Suprapubic skin (tissue), 4 donors: ENCODE data around the gene LRRC32. TPM values are rescaled to one million over a fixed set of nuclear protein-coding genes. Genes with fewer than 3 reads are reported as not detected.

Source experiments
- DNase-seq, 2 donors: peaks; one replicate each; pipeline ENCODE4 v3.0.0-alpha.2; 2019; ENCODE audit warnings: low spot score in 2 of 2
- H3K27ac ChIP-seq: fragments of 200-600 bp; sonication (generic); one replicate; pipeline ENCODE4 v1.5.1; 2019
- H3K27me3 ChIP-seq: fragments of 200-600 bp; sonication (generic); one replicate; pipeline ENCODE4 v1.5.1; 2019
- H3K36me3 ChIP-seq: fragments of 200-600 bp; sonication (generic); one replicate; pipeline ENCODE4 v1.5.1; 2019
- H3K4me1 ChIP-seq: fragments of 200-600 bp; sonication (generic); one replicate; pipeline ENCODE4 v1.5.1; 2019
- H3K4me3 ChIP-seq: fragments of 200-600 bp; sonication (generic); one replicate; pipeline ENCODE4 v1.5.1; 2019; ENCODE audit warnings: mild to moderate bottlenecking
- H3K9me3 ChIP-seq: fragments of 200-600 bp; sonication (generic); one replicate; pipeline ENCODE4 v1.5.1; 2019
- EP300 ChIP-seq: sonication (generic); formaldehyde crosslinking; IDR thresholded peaks from one replicate; pipeline ENCODE4 v1.6.1; 2017; ENCODE audit warnings: antibody characterized with exemption
- POLR2A ChIP-seq, 2 donors: fragments of 450-650 bp; IDR thresholded peaks; one replicate each; pipeline ENCODE4 v1.6.1; 2017; ENCODE audit warnings: antibody characterized with exemption in 2 of 2, mild to moderate bottlenecking in 2 of 2, moderate library complexity in 2 of 2
- POLR2AphosphoS5 ChIP-seq, 3 donors: sonication (generic); formaldehyde crosslinking; IDR thresholded peaks; one replicate each; pipeline ENCODE4 v1.6.1; 2017; ENCODE audit warnings: antibody characterized with exemption in 3 of 3
- WGBS: methylation state at CpG from one replicate; pipeline ENCODE4 v1.1.5; 2018; 5-methylcytosine and 5-hydroxymethylcytosine counted together
- total RNA-seq, 4 donors: library from RNA; depleted of rRNA; stranded (reverse); fragments of >200 nt; gene quantifications; one replicate each; pipeline ENCODE4 v1.1.0, GENCODE V29; 2016
- TF ChIP-seq, protein P1 (sequence below), 2 donors: fragments of 200-600 bp in 1 of 2; fragments of 450-650 bp in 1 of 2; sonication (generic) in 1 of 2; IDR thresholded peaks; one replicate each; pipeline ENCODE4 v1.5.1; 2016 to 2019; ENCODE audit warnings: antibody characterized with exemption in 2 of 2, mild to moderate bottlenecking in 1 of 2, moderate library complexity in 1 of 2

Gene LRRC32
- total RNA-seq, 4 donors from 2014 or later = 10.4 to 23.2 (median 17.5) TPM

DNA sequence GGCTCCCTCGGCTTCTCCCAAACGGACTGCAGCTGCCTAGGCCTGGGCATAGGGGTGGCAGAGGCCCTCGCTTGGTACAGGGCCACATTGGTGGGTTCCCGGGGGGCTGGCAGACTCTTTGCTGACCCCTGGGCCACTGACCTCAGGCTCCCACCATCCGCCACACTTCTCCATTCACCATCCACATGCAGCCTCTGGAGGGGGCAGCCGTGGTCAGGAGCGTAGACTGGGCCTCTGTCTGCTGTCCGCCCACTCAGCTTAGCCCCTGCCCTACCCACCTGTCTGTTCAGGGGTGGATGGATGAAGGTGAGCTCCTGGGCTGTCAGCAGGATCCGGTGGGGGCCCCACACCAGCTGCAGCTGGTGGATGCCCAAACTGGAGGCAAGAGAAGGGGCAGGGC lies 45.7 kb upstream of the LRRC32 start:
- H3K4me3 ChIP-seq = no peak overlapping the region
- no peaks in the 10 kb centered on the region for H3K9me3 ChIP-seq
- H3K27me3 ChIP-seq = no peaks in the 10 kb centered on the region
- no peak for DNase-seq
- no peak overlapping the region for H3K27ac ChIP-seq
- H3K4me1 ChIP-seq = no peaks in the 10 kb centered on the region
- no peaks in the 10 kb centered on the region for H3K36me3 ChIP-seq
- TF ChIP-seq POLR2AphosphoS5 (IDR thresholded peaks at IDR 0.05) = no peak
- no peak for TF ChIP-seq EP300
- TF ChIP-seq, protein P1, sequence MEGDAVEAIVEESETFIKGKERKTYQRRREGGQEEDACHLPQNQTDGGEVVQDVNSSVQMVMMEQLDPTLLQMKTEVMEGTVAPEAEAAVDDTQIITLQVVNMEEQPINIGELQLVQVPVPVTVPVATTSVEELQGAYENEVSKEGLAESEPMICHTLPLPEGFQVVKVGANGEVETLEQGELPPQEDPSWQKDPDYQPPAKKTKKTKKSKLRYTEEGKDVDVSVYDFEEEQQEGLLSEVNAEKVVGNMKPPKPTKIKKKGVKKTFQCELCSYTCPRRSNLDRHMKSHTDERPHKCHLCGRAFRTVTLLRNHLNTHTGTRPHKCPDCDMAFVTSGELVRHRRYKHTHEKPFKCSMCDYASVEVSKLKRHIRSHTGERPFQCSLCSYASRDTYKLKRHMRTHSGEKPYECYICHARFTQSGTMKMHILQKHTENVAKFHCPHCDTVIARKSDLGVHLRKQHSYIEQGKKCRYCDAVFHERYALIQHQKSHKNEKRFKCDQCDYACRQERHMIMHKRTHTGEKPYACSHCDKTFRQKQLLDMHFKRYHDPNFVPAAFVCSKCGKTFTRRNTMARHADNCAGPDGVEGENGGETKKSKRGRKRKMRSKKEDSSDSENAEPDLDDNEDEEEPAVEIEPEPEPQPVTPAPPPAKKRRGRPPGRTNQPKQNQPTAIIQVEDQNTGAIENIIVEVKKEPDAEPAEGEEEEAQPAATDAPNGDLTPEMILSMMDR (IDR thresholded peaks at IDR 0.05) = no peak
- TF ChIP-seq POLR2A (IDR thresholded peaks at IDR 0.05) = no peak
- no CpG with 5 or more reads among the region's 9 CpGs for WGBS

DNA sequence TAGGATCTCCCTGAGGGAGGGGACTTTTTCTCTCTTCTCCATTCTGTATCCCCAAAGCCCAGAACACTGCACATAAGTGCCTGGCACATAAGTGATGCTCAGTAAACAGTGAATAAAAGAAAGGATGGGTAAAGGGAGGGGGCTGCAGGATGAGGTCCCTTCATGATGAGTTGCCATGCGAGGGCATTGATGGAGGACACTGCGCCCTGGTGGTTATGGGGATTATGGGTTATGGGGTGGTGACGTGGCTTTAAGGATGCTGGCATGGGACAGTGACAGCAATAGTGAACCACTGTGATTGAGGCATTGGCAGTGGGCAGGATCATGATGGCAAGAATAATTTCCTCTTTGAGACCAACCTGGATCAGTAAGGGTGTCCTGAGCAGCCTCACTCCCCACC lies 43.9 kb upstream of the LRRC32 start:
- H3K9me3 ChIP-seq = no peaks in the 10 kb centered on the region
- H3K36me3 ChIP-seq = no peaks in the 10 kb centered on the region
- H3K4me3 ChIP-seq = no peak overlapping the region
- H3K27me3 ChIP-seq = no peaks in the 10 kb centered on the region
- 86% methylated on average over 3 of the region's 3 CpGs for WGBS
- no peak overlapping the region for H3K27ac ChIP-seq
- TF ChIP-seq, protein P1 (IDR thresholded peaks at IDR 0.05) = no peak
- no peak for TF ChIP-seq POLR2AphosphoS5 (IDR thresholded peaks at IDR 0.05)
- TF ChIP-seq POLR2A (IDR thresholded peaks at IDR 0.05) = no peak
- no peak for TF ChIP-seq EP300
- no peaks in the 10 kb centered on the region for H3K4me1 ChIP-seq
- no peak for DNase-seq

DNA sequence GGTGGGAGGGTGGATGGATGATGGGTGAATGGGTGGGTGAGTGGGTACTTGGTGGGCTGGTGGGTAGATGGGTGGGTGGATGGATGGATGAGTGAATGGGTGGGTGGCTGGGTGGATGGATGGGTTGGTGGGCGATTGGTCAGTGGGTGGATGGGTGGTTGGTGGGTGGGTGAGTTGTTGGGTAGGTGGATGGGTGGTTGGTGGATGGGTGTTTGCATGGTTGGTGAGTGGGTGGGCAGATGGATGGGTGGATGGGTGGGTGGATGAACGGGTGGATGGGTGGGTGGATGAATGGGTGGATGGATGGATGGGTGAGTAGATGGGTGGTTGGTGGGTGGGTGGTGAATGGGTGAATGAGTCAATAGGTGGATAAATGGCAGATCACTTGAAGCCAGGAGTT lies 43.0 kb upstream of the LRRC32 start:
- DNase-seq = no peak
- H3K4me3 ChIP-seq = no peak overlapping the region
- 82% methylated on average over 2 of the region's 2 CpGs for WGBS

DNA sequence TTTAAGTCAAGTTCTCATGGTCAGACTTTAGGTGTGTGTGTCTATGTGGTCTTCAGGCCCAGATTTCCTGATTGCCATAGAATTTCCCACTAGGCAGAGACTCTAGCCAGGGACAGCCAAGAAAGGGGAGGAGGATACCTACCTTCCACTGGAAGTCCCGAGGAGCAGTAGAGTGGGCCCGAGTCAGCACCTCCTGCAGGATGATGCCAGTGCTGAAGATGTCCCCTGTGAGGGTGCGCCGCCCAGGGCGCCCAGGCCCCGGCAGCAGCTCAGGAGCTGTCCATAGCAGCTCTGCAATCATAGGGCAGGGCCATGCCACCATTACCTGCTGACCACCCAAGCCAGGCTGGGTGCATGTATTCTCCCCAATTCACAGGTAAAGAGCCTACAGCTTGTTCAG lies 41.6 kb upstream of the LRRC32 start:
- WGBS = 70% methylated on average over 2 of the region's 6 CpGs
- Histone ChIP-seq H3K4me3 (no peak overlapping the region), H3K9me3 (no peaks in the 10 kb centered on the region), H3K36me3 (no peaks in the 10 kb centered on the region), H3K4me1 (no peaks in the 10 kb centered on the region), H3K27me3 (no peaks in the 10 kb centered on the region), H3K27ac (no peak overlapping the region)
- TF ChIP-seq, protein P1 (IDR thresholded peaks at IDR 0.05) = no peak
- TF ChIP-seq EP300 (no peak), POLR2A (IDR thresholded peaks at IDR 0.05) (no peak), POLR2AphosphoS5 (IDR thresholded peaks at IDR 0.05) (no peak)
- DNase-seq = no peak

More for the DNA sequence above, 43.0 kb upstream of the LRRC32 start:
- Histone ChIP-seq H3K27me3 (no peaks in the 10 kb centered on the region), H3K27ac (no peak overlapping the region), H3K9me3 (no peaks in the 10 kb centered on the region), H3K4me1 (no peaks in the 10 kb centered on the region), H3K36me3 (no peaks in the 10 kb centered on the region)
- TF ChIP-seq EP300 (no peak), POLR2AphosphoS5 (IDR thresholded peaks at IDR 0.05) (no peak), POLR2A (IDR thresholded peaks at IDR 0.05) (no peak)
- TF ChIP-seq, protein P1 (IDR thresholded peaks at IDR 0.05) = no peak

GRCh38 chr11:76709756-76710155 lies 39.2 kb upstream of the LRRC32 start:
- Histone ChIP-seq H3K36me3 (no peaks in the 10 kb centered on the region), H3K27me3 (no peaks in the 10 kb centered on the region), H3K4me3 (no peak overlapping the region), H3K9me3 (no peaks in the 10 kb centered on the region), H3K27ac (no peak overlapping the region), H3K4me1 (no peaks in the 10 kb centered on the region)
- WGBS = 88% methylated on average over 4 of the region's 4 CpGs
- DNase-seq = no peak
- TF ChIP-seq, protein P1 (IDR thresholded peaks at IDR 0.05) = no peak
- no peak for TF ChIP-seq EP300
- no peak for TF ChIP-seq POLR2A (IDR thresholded peaks at IDR 0.05)
- no peak for TF ChIP-seq POLR2AphosphoS5 (IDR thresholded peaks at IDR 0.05)
